Activated T-cell treated with anti-CD3 and anti-CD28 coated beads, Interleukin-2, amount 50 U/mL, for 72 hours (primary cell): ENCODE measurements around the gene MMP14. TPM values are rescaled to one million over a fixed set of nuclear protein-coding genes. Genes with fewer than 3 reads are reported as not detected.
"Not testable (repeated sequence)": the region's sequence is repeated elsewhere in the genome, so short reads cannot be mapped to it uniquely, and the experiment has no call there.

Source experiments
- ATAC-seq, 2 donors: fragments of 150-1000 bp; cut with Tn5 transposase; replicated peaks in 1 of 2; 2 replicates each; pipeline ENCODE4 v1.10.0; 2021; ENCODE audit warnings: moderate library complexity in 2 of 2, mild to moderate bottlenecking in 1 of 2
- DNase-seq, 2 donors: peaks; one replicate each; pipeline ENCODE4 v3.0.0; 2021 to 2022; ENCODE audit warnings: mixed read lengths in 1 of 2
- H3K27ac Mint-ChIP-seq: one replicate; pipeline ENCODE4 v1.8.0; 2022; ENCODE audit warnings: mild to moderate bottlenecking, moderate library complexity, mixed read lengths
- H3K27me3 Mint-ChIP-seq: one replicate; pipeline ENCODE4 v1.8.0; 2022; ENCODE audit warnings: low read depth, mixed read lengths
- H3K36me3 Mint-ChIP-seq, 2 donors: one replicate each; pipeline ENCODE4 v1.8.0; 2022; ENCODE audit warnings: mixed read lengths in 2 of 2, mild to moderate bottlenecking in 1 of 2; ENCODE audit not compliant: insufficient read depth in 2 of 2
- H3K4me1 Mint-ChIP-seq: one replicate; pipeline ENCODE4 v1.8.0; 2022; ENCODE audit warnings: low read depth, mixed read lengths
- H3K4me3 Mint-ChIP-seq, 2 donors: one replicate each; pipeline ENCODE4 v1.8.0; 2022; ENCODE audit warnings: mild to moderate bottlenecking in 2 of 2, mixed read lengths in 2 of 2, moderate library complexity in 2 of 2
- H3K9me3 Mint-ChIP-seq, 2 donors: one replicate each; pipeline ENCODE4 v1.8.0; 2022; ENCODE audit warnings: mixed read lengths in 2 of 2
- total RNA-seq, 2 donors: library from RNA; stranded (reverse); gene quantifications; one replicate each; pipeline ENCODE4 v1.2.3, GENCODE V29; 2022

The MMP14 gene
- total RNA-seq, 2 donors from 2014 or later: 1.4 to 6.8 TPM

GRCh38 chr14:22849212-22849819, 12.9 kb downstream of the MMP14 start:
- H3K9me3 Mint-ChIP-seq: no peaks in the 10 kb centered on the region
- DNase-seq (no peak), ATAC-seq (no peak)
- H3K4me3 Mint-ChIP-seq: no peak overlapping the region
- H3K36me3 Mint-ChIP-seq: no peaks in the 10 kb centered on the region
- peaks cover 17% of the 10 kb centered on the region for H3K4me1 Mint-ChIP-seq
- H3K27ac Mint-ChIP-seq: no peak overlapping the region
- peaks cover 13% of the 10 kb centered on the region for H3K27me3 Mint-ChIP-seq

DNA sequence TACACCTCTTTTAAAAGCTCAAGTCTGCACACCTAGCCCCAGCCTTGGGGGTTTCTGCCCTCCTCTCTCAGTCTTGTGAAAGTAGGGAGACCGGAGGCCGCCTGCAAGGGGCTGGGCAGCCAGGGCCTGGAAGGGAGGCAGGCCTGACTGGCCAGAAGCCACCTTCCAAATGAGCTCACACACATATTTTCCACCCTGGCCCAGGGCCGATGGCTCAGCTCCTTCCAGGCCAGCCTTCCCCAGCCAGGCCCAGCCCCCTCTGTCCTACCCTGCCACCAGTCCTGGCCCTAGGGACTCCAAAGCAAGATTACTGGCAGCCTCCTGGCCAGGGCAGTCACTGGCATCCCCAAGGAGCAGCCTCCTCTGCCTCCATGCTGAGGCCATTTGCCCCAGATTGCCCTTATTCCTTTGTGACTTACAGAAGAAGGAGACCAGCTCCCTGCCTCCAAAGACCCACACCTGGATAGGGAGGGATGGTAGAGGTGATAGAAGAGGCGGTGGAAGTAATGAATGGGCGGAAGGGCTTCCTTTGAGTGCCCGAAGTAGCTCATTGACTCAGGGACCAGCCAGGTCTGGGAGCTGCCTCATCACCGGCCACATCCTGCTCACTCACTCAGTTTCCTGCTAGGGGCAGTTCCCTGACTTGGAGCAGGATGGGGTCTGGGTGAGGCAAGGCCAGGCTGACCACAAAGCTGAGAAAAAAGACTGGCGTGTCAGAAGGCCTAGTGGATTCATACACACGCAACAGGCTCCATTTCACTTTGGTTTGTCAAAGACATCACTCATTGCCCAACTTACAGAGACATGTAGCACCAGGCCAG, 14.8 kb downstream of the MMP14 start:
- DNase-seq (peak; percentile 62 to 64), ATAC-seq (peak; percentile 57 to 79)
- peaks cover 0 to 2% of the 10 kb centered on the region in 2 donors for H3K36me3 Mint-ChIP-seq
- no peaks in the 10 kb centered on the region for H3K9me3 Mint-ChIP-seq
- H3K27ac Mint-ChIP-seq: no peak overlapping the region
- peak overlapping the region in 1 of 2 donors; percentile 3 for H3K4me3 Mint-ChIP-seq
- H3K27me3 Mint-ChIP-seq: peaks cover 18% of the 10 kb centered on the region
- H3K4me1 Mint-ChIP-seq: peaks cover 27% of the 10 kb centered on the region

DNA sequence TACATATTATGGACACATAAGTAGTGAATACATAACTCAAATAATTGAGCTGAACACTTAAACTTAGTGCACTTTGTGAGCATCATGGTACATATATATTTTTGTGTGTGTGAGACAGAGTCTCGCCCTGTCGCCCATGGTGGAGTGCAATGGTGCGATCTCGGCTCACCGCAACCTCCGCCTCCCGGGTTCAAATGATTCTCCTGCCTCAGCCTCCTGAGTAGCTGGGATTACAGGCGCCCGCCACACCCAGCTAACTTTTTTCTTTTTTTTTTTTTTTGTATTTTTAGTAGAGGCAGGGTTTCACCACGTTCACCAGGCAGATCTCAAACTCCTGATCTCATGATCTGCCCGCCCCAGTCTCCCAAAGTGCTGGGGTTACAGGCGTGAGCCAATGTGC, 15.8 kb downstream of the MMP14 start:
- not testable (repeated sequence) for ATAC-seq, H3K4me3 Mint-ChIP-seq, DNase-seq, H3K9me3 Mint-ChIP-seq, H3K27ac Mint-ChIP-seq, H3K36me3 Mint-ChIP-seq
- H3K27me3 Mint-ChIP-seq: peaks cover 21% of the 10 kb centered on the region
- peaks cover 27% of the 10 kb centered on the region for H3K4me1 Mint-ChIP-seq

DNA sequence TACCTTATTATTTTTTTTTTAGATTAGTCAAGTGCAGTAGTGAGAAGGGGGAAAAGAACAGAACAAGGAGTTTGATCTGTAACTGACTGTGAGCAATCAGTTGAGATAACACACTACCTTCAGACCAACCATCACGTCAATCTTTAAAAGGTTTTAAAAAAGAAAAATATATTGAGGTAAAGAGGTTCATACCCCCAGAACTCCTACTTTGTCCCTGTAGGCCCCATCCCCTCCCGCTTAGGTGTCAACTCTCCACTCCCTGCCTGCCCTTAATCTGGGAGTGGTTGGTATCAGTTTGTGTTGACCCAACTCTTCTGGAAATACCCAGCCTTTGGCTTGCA, 16.2 kb downstream of the MMP14 start:
- peaks cover 30% of the 10 kb centered on the region for H3K4me1 Mint-ChIP-seq
- H3K4me3 Mint-ChIP-seq: no peak overlapping the region
- no peak overlapping the region for H3K27ac Mint-ChIP-seq
- peaks cover 20% of the 10 kb centered on the region for H3K27me3 Mint-ChIP-seq
- H3K36me3 Mint-ChIP-seq: peaks cover 2 to 4% of the 10 kb centered on the region in 2 donors
- H3K9me3 Mint-ChIP-seq: no peaks in the 10 kb centered on the region
- no peak for ATAC-seq
- DNase-seq: no peak

GRCh38 chr14:22852940-22853767, 16.8 kb downstream of the MMP14 start:
- Mint-ChIP-seq H3K4me1 (peaks cover 35% of the 10 kb centered on the region), H3K27me3 (peaks cover 16% of the 10 kb centered on the region)

GRCh38 chr14:22854296-22854695, 17.9 kb downstream of the MMP14 start:
- H3K27ac Mint-ChIP-seq, H3K4me3 Mint-ChIP-seq, ATAC-seq, H3K27me3 Mint-ChIP-seq, H3K36me3 Mint-ChIP-seq, DNase-seq, H3K9me3 Mint-ChIP-seq: not testable (repeated sequence)
- H3K4me1 Mint-ChIP-seq: peaks cover 46% of the 10 kb centered on the region

More at GRCh38 chr14:22852940-22853767, 16.8 kb downstream of the MMP14 start:
- peak; percentile 89 to 96 for DNase-seq
- Mint-ChIP-seq H3K9me3 (no peaks in the 10 kb centered on the region), H3K4me3 (peak overlapping the region; percentile 84 to 85), H3K27ac (peak overlapping the region; percentile 61), H3K36me3 (peaks cover 2 to 4% of the 10 kb centered on the region in 2 donors)
- peak; percentile 79 to 83 for ATAC-seq

DNA sequence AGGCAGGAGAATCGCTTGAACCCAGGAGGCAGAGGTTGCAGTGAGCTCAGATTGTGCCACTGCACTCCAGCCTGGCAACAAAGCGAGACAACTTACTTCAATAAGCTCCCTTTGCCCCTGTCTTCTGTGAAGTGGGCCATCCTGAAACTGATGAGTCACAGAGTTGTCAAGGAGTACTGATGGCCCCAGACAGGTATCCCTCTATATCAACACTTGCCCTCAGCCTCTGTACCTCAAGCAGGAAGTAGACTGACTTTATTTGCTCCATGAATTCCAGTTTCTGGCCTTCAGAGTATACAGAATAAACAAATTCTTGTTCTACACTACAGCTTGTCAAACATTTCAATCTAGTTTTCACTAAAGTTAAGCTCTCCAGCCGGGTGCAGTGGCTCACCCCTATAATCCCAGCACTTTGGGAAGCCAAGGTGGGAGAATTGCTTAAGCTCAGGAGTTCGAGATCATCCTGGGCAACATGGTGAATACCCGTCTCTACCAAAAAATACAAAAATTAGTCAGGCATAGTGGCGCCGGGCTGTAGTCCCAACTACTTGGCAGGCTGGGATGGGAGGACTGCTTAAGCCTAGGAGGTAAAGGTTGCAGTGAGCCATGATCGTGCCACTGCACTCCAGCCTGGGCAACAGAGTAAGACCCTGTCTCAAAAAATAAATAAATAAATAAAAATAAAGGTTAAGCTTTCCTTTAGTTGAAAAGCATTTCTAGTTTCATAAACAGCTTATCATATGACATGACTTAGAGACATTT, 18.8 kb downstream of the MMP14 start:
- H3K36me3 Mint-ChIP-seq: peaks cover 2 to 4% of the 10 kb centered on the region in 2 donors
- H3K9me3 Mint-ChIP-seq: no peaks in the 10 kb centered on the region
- peak overlapping the region in 1 of 2 donors; percentile 17 for H3K4me3 Mint-ChIP-seq
- ATAC-seq (peak in 1 of 2 donors; percentile 44), DNase-seq (peak in 1 of 2 donors; percentile 43)
- H3K4me1 Mint-ChIP-seq: peaks cover 46% of the 10 kb centered on the region
- H3K27ac Mint-ChIP-seq: no peak overlapping the region
- peaks cover 9% of the 10 kb centered on the region for H3K27me3 Mint-ChIP-seq

DNA sequence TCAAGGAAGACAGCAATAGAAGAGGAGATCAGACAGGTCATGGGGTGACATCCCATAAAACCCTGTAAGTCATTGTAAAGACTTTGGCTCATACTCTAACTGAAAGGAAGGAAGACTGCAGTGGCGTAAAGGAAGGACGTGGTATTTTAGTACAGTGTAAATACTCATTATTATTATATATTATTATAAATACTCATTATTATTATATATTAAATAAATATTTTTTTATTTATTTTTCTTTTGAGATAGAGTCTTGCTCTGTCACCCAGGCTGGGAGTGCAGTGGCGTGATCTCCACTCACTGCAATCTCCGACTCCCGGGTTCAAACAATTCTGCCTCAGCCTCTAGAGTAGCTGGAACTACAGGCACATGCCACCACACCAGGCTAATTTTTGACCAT, 20.0 kb downstream of the MMP14 start:
- no peak overlapping the region for H3K27ac Mint-ChIP-seq
- H3K36me3 Mint-ChIP-seq: peaks cover 2 to 4% of the 10 kb centered on the region in 2 donors
- DNase-seq (no peak), ATAC-seq (no peak)
- H3K27me3 Mint-ChIP-seq: peaks cover 17% of the 10 kb centered on the region
- no peak overlapping the region for H3K4me3 Mint-ChIP-seq
- H3K9me3 Mint-ChIP-seq: no peaks in the 10 kb centered on the region
- peaks cover 41% of the 10 kb centered on the region for H3K4me1 Mint-ChIP-seq

DNA sequence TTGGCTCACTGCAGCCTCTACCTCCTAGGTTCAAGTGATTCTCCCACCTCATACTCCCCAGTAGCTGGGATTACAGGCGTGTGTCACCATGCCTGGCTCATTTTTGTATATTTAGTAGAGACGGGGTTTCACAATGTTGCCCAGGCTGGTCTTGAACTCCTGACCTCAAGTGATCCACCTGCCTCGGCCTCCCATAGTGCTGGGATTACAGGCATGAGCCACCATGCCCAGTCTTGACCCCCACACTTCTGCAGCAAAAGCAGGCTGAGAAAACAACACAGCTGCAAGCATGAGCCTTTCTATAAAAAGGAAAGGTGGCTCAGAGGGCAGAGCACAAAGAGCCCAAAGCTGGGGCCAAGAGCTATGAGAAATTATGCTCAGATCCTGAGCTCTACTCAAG, 24.0 kb downstream of the MMP14 start:
- not testable (repeated sequence) for H3K27ac Mint-ChIP-seq, H3K36me3 Mint-ChIP-seq, DNase-seq, ATAC-seq, H3K9me3 Mint-ChIP-seq, H3K4me3 Mint-ChIP-seq
- Mint-ChIP-seq H3K27me3 (peaks cover 30% of the 10 kb centered on the region), H3K4me1 (peaks cover 21% of the 10 kb centered on the region)

DNA sequence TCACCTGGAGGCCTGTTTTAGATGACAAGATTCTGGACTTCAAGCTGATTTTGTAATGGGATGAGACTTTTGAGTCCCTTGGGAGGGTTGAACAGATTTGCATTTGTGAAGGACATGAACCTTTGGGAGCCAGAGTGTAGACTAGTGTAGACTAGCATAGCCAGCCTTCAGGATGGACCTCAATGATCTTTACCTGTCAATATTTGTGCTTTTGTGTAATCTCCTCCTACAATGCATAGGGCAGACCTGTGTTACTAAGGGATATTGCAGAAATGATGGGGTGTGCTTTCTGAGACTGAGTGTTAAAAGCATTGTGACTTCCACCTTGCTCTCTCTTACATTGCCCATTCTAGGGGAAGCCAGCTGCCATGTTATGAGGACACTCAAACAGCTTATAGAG, 25.3 kb downstream of the MMP14 start:
- no peak for DNase-seq
- Mint-ChIP-seq H3K36me3 (peaks cover 0 to 2% of the 10 kb centered on the region in 2 donors), H3K9me3 (no peaks in the 10 kb centered on the region), H3K27ac (no peak overlapping the region), H3K4me3 (no peak overlapping the region), H3K4me1 (peaks cover 27% of the 10 kb centered on the region), H3K27me3 (peaks cover 22% of the 10 kb centered on the region)
- no peak for ATAC-seq

DNA sequence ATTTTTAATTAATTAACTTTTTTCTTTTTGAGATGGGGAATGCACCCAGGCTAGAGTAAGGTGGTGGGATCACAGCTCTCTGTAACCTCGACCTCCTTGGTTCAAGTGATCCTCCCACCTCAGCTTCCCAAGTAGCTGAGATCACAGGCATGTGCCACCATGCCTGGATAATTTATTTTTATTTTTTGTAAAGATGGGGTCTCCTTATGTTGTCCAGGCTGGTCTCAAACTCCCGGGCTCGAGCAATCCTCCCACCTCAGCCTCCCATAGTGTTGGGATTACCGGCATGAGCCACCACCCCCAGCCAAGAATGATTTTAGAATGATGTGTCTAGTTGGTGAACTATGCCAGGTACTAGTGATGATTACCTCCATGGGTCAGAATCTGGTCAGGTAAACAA, 28.6 kb downstream of the MMP14 start:
- Mint-ChIP-seq H3K4me1 (peaks cover 14% of the 10 kb centered on the region), H3K36me3 (no peaks in the 10 kb centered on the region), H3K27ac (peak overlapping the region; percentile 20), H3K4me3 (no peak overlapping the region), H3K9me3 (no peaks in the 10 kb centered on the region), H3K27me3 (peaks cover 22% of the 10 kb centered on the region)
- no peak for DNase-seq
- no peak for ATAC-seq
